Caki2 (cell line): ENCODE measurements around the gene ZCWPW1. TPM values are rescaled to one million over a fixed set of nuclear protein-coding genes. Genes with fewer than 3 reads are reported as not detected.
"Not testable (repeated sequence)": the region's sequence is repeated elsewhere in the genome, so short reads cannot be mapped to it uniquely, and the experiment has no call there.

Experiments used
- DNase-seq: peaks from one replicate; pipeline ENCODE4 v3.0.0-alpha.2; 2015; ENCODE audit warnings: low read depth
- in situ Hi-C: cut with HindIII; loops from 2 replicates; pipeline ENCODE4 v1.10.0; 2016; ENCODE audit warnings: low sequenced_read_pairs, low pct_unique_long_range_greater_than_20kb, mixed read lengths
- total RNA-seq: library from RNA; depleted of rRNA; stranded (reverse); fragments of >200 nt; shearing (Covaris generic); gene quantifications from 2 replicates; pipeline ENCODE4 v1.2.3, GENCODE V29; 2014; ENCODE audit warnings: low replicate concordance

ZCWPW1 gene
- total RNA-seq, 1 experiment from 2014 or later, result 5.9 TPM

- DNase-seq, result no peak
- in situ Hi-C loops, result no loop called here
Observed at GRCh38 chr7:100386940-100387339, 41.6 kb downstream of the ZCWPW1 start.

- no peak for DNase-seq
- in situ Hi-C loops, result no loop called here
Observed at GRCh38 chr7:100384628-100385294, 43.7 kb downstream of the ZCWPW1 start.

GRCh38 chr7:100382234-100382853, 46.2 kb downstream of the ZCWPW1 start:
- in situ Hi-C loops, DNase-seq: not testable (repeated sequence)

GRCh38 chr7:100381531-100382233, 46.8 kb downstream of the ZCWPW1 start:
- DNase-seq, in situ Hi-C loops: not testable (repeated sequence)

GRCh38 chr7:100380196-100380595, 48.3 kb downstream of the ZCWPW1 start:
- no peak for DNase-seq
- in situ Hi-C loops, result no loop called here

GRCh38 chr7:100378114-100378755, 50.3 kb downstream of the ZCWPW1 start:
- no peak for DNase-seq
- in situ Hi-C loops, result no loop called here

DNA sequence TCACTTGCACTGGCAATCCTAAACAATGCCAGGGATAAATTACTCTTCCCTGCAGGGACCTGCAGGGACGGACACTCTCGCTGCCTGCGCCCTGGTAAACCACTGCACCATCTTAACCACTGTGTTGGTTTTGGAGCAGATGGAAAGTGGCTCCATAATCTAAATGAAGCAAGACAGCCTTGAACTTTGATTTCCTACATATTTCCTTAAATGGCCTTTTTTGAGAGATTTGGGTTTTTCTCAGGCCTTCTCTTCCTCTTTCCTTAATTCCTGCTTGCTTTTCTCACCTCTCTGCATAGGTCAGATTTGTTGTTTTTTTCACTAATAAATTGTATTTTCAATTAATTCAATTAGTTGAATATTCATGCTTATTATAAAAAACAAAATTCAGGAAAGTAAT, 52.4 kb downstream of the ZCWPW1 start:
- no peak for DNase-seq
- in situ Hi-C loops, result no loop called here

GRCh38 chr7:100374601-100375000, 53.9 kb downstream of the ZCWPW1 start:
- in situ Hi-C loops, result no loop called here
- DNase-seq, result no peak

GRCh38 chr7:100373870-100374598, 54.5 kb downstream of the ZCWPW1 start:
- in situ Hi-C loops, result not testable (repeated sequence)
- DNase-seq, result peak; percentile 44

- DNase-seq, result no peak
- in situ Hi-C loops, result no loop called here
Observed at GRCh38 chr7:100373261-100373831, 55.2 kb downstream of the ZCWPW1 start, which contains the start of gene PILRA. TSS of gene PILRA (plus strand) at chr7:100373487. CDS start at chr7:100373657, 170 bp downstream.

GRCh38 chr7:100372694-100373093, 55.8 kb downstream of the ZCWPW1 start:
- in situ Hi-C loops, result no loop called here
- no peak for DNase-seq

DNA sequence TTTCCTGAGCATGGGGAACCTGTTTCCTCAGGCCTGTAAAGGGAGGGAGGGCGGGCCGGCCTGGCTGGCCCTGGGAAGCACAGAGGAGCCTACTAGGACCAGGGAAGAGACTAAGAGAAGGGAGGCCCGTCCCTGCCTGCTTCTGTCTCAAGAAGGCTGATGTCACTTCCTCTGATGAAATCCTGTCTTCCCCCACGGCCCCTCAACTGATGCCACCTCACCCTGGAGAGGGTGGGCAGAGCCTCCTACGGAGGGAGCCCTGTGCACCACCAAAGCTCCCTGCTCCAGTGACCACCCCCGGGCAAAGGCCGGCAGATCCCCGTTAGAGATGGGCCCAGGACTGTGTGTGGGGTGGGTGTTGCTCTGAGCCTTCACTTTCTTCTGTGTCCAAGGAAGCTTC, 56.2 kb downstream of the ZCWPW1 start:
- in situ Hi-C loops, result no loop called here
- DNase-seq, result no peak

DNA sequence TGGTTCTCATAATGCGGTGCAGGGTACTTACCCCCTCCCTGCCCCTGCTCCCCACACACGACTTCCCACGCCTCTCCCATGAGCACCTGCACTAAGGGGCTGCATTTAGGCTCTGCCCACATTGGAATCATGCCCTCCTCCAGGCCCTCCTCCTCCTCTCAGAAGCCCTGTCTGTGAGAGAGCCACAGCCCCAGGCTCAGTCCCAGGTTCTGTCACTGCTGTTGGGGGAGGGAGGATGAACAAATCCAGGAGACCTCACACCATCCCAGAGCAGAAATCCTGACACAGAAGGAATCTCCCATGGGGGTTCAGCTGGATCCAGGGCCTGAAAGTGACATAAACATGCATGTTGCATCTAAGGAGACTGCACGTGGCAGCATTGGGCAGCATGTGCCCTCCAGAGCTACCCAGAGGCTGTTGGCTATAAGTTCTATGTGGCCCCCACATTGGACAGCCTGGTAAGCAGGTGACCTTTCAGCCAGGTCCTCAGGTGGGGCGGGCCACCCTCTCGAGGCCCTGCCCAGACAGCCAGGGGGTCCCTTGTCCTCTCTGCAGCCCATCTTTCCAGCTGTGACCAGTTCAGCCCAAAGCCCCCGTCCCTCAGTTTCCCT, 56.8 kb downstream of the ZCWPW1 start:
- DNase-seq, result no peak

GRCh38 chr7:100370746-100371145, 57.8 kb downstream of the ZCWPW1 start:
- in situ Hi-C loops, result no loop called here
- DNase-seq, result no peak

More for the DNA sequence above, 56.8 kb downstream of the ZCWPW1 start:
- in situ Hi-C loops, result no loop called here

GRCh38 chr7:100370303-100370702, 58.2 kb downstream of the ZCWPW1 start:
- in situ Hi-C loops, result no loop called here
- DNase-seq, result no peak

DNA sequence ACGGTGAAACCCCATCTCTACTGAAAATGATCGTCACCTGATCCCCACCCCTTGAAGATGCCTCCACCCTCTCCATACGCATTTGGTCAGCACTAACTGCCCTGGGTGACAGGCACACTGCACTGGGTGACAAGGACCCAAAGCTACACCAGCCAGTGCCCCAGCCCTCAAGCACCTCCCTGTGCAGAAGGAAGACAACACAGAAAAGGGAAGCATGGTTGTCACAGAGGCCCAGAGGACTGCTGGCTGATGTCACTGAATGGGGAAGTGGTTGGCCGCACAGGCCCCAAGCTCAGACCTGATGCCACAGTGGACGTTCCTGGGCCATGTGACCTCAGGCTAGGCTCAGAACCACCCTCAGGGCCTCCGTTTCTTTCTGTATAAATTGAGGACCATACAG, 59.4 kb downstream of the ZCWPW1 start:
- DNase-seq, result no peak
- in situ Hi-C loops, result no loop called here
